ENCODE measurements around the gene RHBDD1. TPM values are rescaled to one million over a fixed set of nuclear protein-coding genes. Genes with fewer than 3 reads are reported as not detected.
A peak's percentile ranks its signal among the peaks of the same experiment; 100 is the strongest.

RHBDD1 gene
- total and polyA plus RNA-seq, 2 donors from 2014 or later, result 8.3 to 49.9 TPM

DNA sequence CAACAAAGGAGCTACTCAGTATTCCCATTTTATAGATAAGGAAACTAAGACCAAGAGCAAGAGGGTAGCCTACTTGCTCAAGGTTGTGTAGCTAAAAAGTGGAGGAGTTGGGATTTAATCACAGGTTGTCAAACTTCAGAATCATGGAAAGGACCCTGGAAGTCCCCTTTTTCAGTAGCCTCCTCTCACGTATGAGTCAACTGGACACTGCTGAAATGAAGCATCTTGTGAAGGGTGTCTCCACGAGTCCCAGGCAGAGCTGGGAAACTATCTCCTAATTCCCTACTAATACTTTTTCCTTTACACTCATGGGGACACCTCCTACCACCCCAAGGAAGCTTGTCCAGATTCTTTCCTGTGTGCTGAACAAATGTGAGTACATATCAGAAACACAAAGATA, 155.8 kb downstream of the RHBDD1 start:
- no peak overlapping the region for H3K27ac ChIP-seq (ENCODE audit: low read depth in 2 of 2, low read length in 2 of 2)
- no peaks in the 10 kb centered on the region for H3K9me3 ChIP-seq (ENCODE audit: control insufficient read depth in 2 of 3, insufficient read depth in 1 of 3, low read length in 3 of 3)
- H3K9ac ChIP-seq (ENCODE audit: low read length in 3 of 3), result no peak overlapping the region
- H3K36me3 ChIP-seq (ENCODE audit: control insufficient read depth in 2 of 3, insufficient read depth in 3 of 3, low read length in 3 of 3), result no peaks in the 10 kb centered on the region
- no peak overlapping the region for H3K4me3 ChIP-seq (ENCODE audit: low read length in 3 of 3)
- DNase-seq, result no peak
- no peak for FAIRE-seq
- H3K27me3 ChIP-seq (ENCODE audit: control insufficient read depth, insufficient read depth, low read length), result no peaks in the 10 kb centered on the region
- no peak for TF ChIP-seq CTCF (IDR thresholded peaks at IDR 0.05; ENCODE audit: borderline replicate concordance, extremely low read depth, insufficient read depth)
- intact Hi-C loops (cut with DNase I), result no loop called here
- H3K4me1 ChIP-seq (ENCODE audit: control insufficient read depth in 2 of 3, insufficient read depth in 2 of 3, low read depth in 1 of 3, low read length in 3 of 3), result peaks cover 0 to 2% (median 0%) of the 10 kb centered on the region in 3 donors

GRCh38 chr2:226993171-226993570, 157.3 kb downstream of the RHBDD1 start:
- no peaks in the 10 kb centered on the region for H3K9me3 ChIP-seq (ENCODE audit: control insufficient read depth in 2 of 3, insufficient read depth in 1 of 3, low read length in 3 of 3)
- DNase-seq (no peak), FAIRE-seq (no peak)
- intact Hi-C loops (cut with DNase I), result no loop called here
- no peak overlapping the region for H3K9ac ChIP-seq (ENCODE audit: low read length in 3 of 3)
- no peak for TF ChIP-seq CTCF (IDR thresholded peaks at IDR 0.05; ENCODE audit: borderline replicate concordance, extremely low read depth, insufficient read depth)
- H3K27ac ChIP-seq (ENCODE audit: low read depth in 2 of 2, low read length in 2 of 2), result no peak overlapping the region
- no peak overlapping the region for H3K4me3 ChIP-seq (ENCODE audit: low read length in 3 of 3)
- peaks cover 0 to 4% (median 0%) of the 10 kb centered on the region in 3 donors for H3K36me3 ChIP-seq (ENCODE audit: control insufficient read depth in 2 of 3, insufficient read depth in 3 of 3, low read length in 3 of 3)
- H3K27me3 ChIP-seq (ENCODE audit: control insufficient read depth, insufficient read depth, low read length), result no peaks in the 10 kb centered on the region
- H3K4me1 ChIP-seq (ENCODE audit: control insufficient read depth in 2 of 3, insufficient read depth in 2 of 3, low read depth in 1 of 3, low read length in 3 of 3), result peaks cover 0 to 2% (median 0%) of the 10 kb centered on the region in 3 donors

- DNase-seq, result no peak
- peaks cover 0 to 4% (median 0%) of the 10 kb centered on the region in 3 donors for H3K36me3 ChIP-seq (ENCODE audit: control insufficient read depth in 2 of 3, insufficient read depth in 3 of 3, low read length in 3 of 3)
- no peaks in the 10 kb centered on the region for H3K9me3 ChIP-seq (ENCODE audit: control insufficient read depth in 2 of 3, insufficient read depth in 1 of 3, low read length in 3 of 3)
- no peak for FAIRE-seq
- no peak overlapping the region for H3K27ac ChIP-seq (ENCODE audit: low read depth in 2 of 2, low read length in 2 of 2)
- H3K4me1 ChIP-seq (ENCODE audit: control insufficient read depth in 2 of 3, insufficient read depth in 2 of 3, low read depth in 1 of 3, low read length in 3 of 3), result peaks cover 0 to 2% (median 0%) of the 10 kb centered on the region in 3 donors
- no peak overlapping the region for H3K4me3 ChIP-seq (ENCODE audit: low read length in 3 of 3)
- no peak for TF ChIP-seq CTCF (IDR thresholded peaks at IDR 0.05; ENCODE audit: borderline replicate concordance, extremely low read depth, insufficient read depth)
- intact Hi-C loops (cut with DNase I), result no loop called here
- H3K9ac ChIP-seq (ENCODE audit: low read length in 3 of 3), result no peak overlapping the region
- H3K27me3 ChIP-seq (ENCODE audit: control insufficient read depth, insufficient read depth, low read length), result no peaks in the 10 kb centered on the region
These were observed 158.9 kb downstream of the RHBDD1 start for GRCh38 chr2:226994775-226995174.

GRCh38 chr2:226995625-226996041, 159.8 kb downstream of the RHBDD1 start:
- Histone ChIP-seq H3K4me3 (ENCODE audit: low read length in 3 of 3) (no peak overlapping the region), H3K27ac (ENCODE audit: low read depth in 2 of 2, low read length in 2 of 2) (no peak overlapping the region), H3K9ac (ENCODE audit: low read length in 3 of 3) (no peak overlapping the region), H3K9me3 (ENCODE audit: control insufficient read depth in 2 of 3, insufficient read depth in 1 of 3, low read length in 3 of 3) (no peaks in the 10 kb centered on the region), H3K27me3 (ENCODE audit: control insufficient read depth, insufficient read depth, low read length) (no peaks in the 10 kb centered on the region), H3K4me1 (ENCODE audit: control insufficient read depth in 2 of 3, insufficient read depth in 2 of 3, low read depth in 1 of 3, low read length in 3 of 3) (peaks cover 0 to 2% (median 0%) of the 10 kb centered on the region in 3 donors), H3K36me3 (ENCODE audit: control insufficient read depth in 2 of 3, insufficient read depth in 3 of 3, low read length in 3 of 3) (peaks cover 0 to 4% (median 0%) of the 10 kb centered on the region in 3 donors)
- intact Hi-C loops (cut with DNase I), result no loop called here
- no peak for TF ChIP-seq CTCF (IDR thresholded peaks at IDR 0.05; ENCODE audit: borderline replicate concordance, extremely low read depth, insufficient read depth)
- FAIRE-seq (no peak), DNase-seq (peak in 1 of 5 donors; percentile 88)

All from kidney (tissue), 14 donors.